Naive thymus-derived CD8-positive, alpha-beta T cell (primary cell): ENCODE results near the gene ZCCHC24. TPM values are rescaled to one million over a fixed set of nuclear protein-coding genes. Genes with fewer than 3 reads are reported as not detected.

Experiments used
- ATAC-seq, 2 donors: fragments of 150-1000 bp; cut with Tn5 transposase in 1 of 2; sonication (Bioruptor Pico), chemical (Tn5 transposase) in 1 of 2; 1 replicate in 1 of 2; 2 replicates in 1 of 2; pipeline ENCODE4 v1.10.0; 2021; ENCODE audit warnings: mild to moderate bottlenecking in 2 of 2, moderate library complexity in 2 of 2
- POLR2A ChIA-PET: fragments of 350-600 bp; sonication (Branson Sonifier 250); formaldehyde crosslinking; loops from one replicate; lab custom pipeline; 2021; ENCODE audit warnings: antibody characterized with exemption; lab: Charles Lee
- DNase-seq, 10 donors: peaks; one replicate each; pipeline versions ENCODE4 v3.0.0 to v3.0.0-alpha.2; 2020 to 2022
- H3K27ac Mint-ChIP-seq, 10 donors: one replicate each; pipeline ENCODE4 v1.8.0; 2020 to 2022; ENCODE audit warnings: mild to moderate bottlenecking in 10 of 10, mixed read lengths in 10 of 10, moderate library complexity in 4 of 10, inconsistent platforms in 1 of 10
- H3K27me3 Mint-ChIP-seq, 5 donors: one replicate each; pipeline ENCODE4 v1.8.0; 2021 to 2022; ENCODE audit warnings: mixed read lengths in 5 of 5
- H3K36me3 Mint-ChIP-seq, 3 donors: one replicate each; pipeline ENCODE4 v1.8.0; 2020 to 2022; ENCODE audit warnings: mixed read lengths in 3 of 3, mild to moderate bottlenecking in 2 of 3, inconsistent platforms in 1 of 3
- H3K4me1 Mint-ChIP-seq, 4 donors: one replicate each; pipeline ENCODE4 v1.8.0; 2021 to 2022; ENCODE audit warnings: mixed read lengths in 4 of 4
- H3K4me3 Mint-ChIP-seq, 10 donors: one replicate each; pipeline ENCODE4 v1.8.0; 2020 to 2022; ENCODE audit warnings: mild to moderate bottlenecking in 10 of 10, mixed read lengths in 10 of 10, moderate library complexity in 6 of 10, inconsistent platforms in 1 of 10
- H3K9me3 Mint-ChIP-seq, 9 donors: one replicate each; pipeline ENCODE4 v1.8.0; 2020 to 2022; ENCODE audit warnings: mixed read lengths in 9 of 9, mild to moderate bottlenecking in 3 of 9, inconsistent platforms in 1 of 9, moderate library complexity in 1 of 9
- polyA plus RNA-seq, 3 donors: library from polyadenylated mRNA; unstranded; fragments of 300-500 nt; fragmentation: Illumina TruSeq; gene quantifications; one replicate each; pipeline ENCODE4 v1.2.3, GENCODE V29; 2021
- total RNA-seq, 8 experiments: library from RNA in 2 of 8; stranded (reverse) in 2 of 8; gene quantifications; one replicate each; pipeline ENCODE4 v1.2.3 and lab custom pipeline; 2021 to 2026

ZCCHC24 gene
- total and polyA plus RNA-seq, 5 experiments from 2014 or later = 0.12 to 1.7 (median 0.65) TPM

DNA sequence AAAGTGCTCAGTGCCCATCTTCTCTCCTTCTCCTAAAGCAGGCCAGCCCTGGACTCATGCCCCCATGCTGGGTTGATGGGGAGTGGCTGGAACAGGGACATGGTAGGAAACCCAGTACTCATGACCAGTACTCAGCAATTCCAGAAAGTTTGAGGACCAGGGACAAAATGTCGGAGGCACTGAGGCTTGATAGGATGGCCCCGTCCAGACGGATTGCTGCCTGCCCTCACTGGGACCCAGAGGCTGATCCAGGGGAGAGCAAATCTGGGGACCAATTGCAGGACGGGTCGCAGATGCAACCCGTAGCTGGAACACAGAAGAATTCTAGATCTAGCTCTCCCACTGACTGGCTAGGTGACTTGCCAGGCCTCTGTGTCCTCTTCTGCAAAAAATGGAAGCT lies 5.1 kb downstream of the ZCCHC24 start:
- peaks cover 11 to 18% (median 16%) of the 10 kb centered on the region in 4 donors for H3K4me1 Mint-ChIP-seq
- peaks cover 0 to 10% (median 4%) of the 10 kb centered on the region in 5 donors for H3K27me3 Mint-ChIP-seq
- H3K9me3 Mint-ChIP-seq = no peaks in the 10 kb centered on the region
- ATAC-seq (no peak), DNase-seq (no peak)
- no peak overlapping the region for H3K4me3 Mint-ChIP-seq
- H3K36me3 Mint-ChIP-seq = no peaks in the 10 kb centered on the region
- no peak overlapping the region for H3K27ac Mint-ChIP-seq
- POLR2A ChIA-PET = no interaction called here

DNA sequence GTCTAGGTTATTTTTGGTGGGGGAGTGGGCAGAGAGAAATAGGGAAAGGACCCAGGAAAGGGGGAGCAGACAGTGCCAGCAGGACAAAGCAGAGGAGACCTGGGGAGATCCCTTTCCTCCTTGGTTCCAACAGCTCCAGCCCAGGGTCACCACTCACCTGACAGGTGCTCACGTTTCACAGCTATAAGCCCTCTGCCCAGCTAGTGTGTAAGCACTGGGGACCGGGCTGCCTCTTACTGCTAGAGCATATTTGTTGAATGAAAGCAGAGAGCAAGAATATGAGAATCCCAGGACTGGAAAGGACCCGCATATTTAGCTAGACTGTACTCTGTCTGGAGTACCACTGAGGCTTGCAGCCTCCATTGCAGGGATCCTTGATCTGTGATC lies 6.7 kb downstream of the ZCCHC24 start:
- POLR2A ChIA-PET = no interaction called here
- H3K36me3 Mint-ChIP-seq = no peaks in the 10 kb centered on the region
- H3K27me3 Mint-ChIP-seq = peaks cover 0 to 10% (median 4%) of the 10 kb centered on the region in 5 donors
- H3K27ac Mint-ChIP-seq = no peak overlapping the region
- H3K4me1 Mint-ChIP-seq = peaks cover 4 to 9% (median 8%) of the 10 kb centered on the region in 4 donors
- no peak overlapping the region for H3K4me3 Mint-ChIP-seq
- ATAC-seq (no peak), DNase-seq (no peak)
- no peaks in the 10 kb centered on the region for H3K9me3 Mint-ChIP-seq

GRCh38 chr10:79438021-79438698 lies 7.3 kb downstream of the ZCCHC24 start:
- H3K9me3 Mint-ChIP-seq = no peaks in the 10 kb centered on the region
- ATAC-seq = no peak
- peaks cover 1 to 3% (median 2%) of the 10 kb centered on the region in 4 donors for H3K4me1 Mint-ChIP-seq
- H3K36me3 Mint-ChIP-seq = no peaks in the 10 kb centered on the region
- H3K27me3 Mint-ChIP-seq = peaks cover 0 to 10% (median 4%) of the 10 kb centered on the region in 5 donors
- no peak for DNase-seq
- H3K27ac Mint-ChIP-seq = peak overlapping the region in 1 of 10 donors; percentile 20
- no peak overlapping the region for H3K4me3 Mint-ChIP-seq
- POLR2A ChIA-PET = no interaction called here

DNA sequence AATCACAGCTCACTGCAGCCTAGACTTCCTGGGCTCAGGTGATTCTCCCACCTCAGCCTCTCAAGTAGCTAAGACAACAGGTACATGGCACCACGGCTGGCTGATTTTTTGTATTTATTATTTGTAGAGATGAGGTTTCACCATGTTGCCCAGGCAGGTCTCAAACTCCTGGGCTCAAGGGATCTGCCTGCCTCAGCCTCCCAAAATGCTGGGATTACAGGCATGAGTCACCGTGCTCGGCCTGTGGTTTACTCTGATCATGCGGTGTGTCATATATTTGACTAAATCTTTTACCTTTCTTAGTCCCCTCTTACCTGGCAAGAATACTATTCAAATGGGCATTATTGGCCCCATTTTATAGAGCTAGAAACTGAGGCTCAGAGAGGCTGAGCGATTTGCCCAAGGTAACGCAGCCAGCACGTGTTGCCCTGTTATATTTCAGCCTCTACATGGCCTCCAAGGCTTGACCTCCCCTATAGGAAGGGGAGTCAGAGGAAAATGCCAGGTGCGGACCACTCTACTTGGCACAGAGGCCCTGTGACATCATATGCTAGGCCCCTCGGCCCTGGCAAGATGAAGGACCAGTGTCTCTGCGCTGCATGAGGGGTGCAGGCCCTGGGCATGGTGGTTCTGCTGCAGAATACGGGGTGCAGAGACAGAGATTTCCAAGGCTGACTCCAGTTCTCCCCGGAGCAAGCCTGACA lies 8.2 kb downstream of the ZCCHC24 start:
- Mint-ChIP-seq H3K36me3 (no peaks in the 10 kb centered on the region), H3K9me3 (no peaks in the 10 kb centered on the region), H3K4me3 (no peak overlapping the region), H3K4me1 (no peaks in the 10 kb centered on the region), H3K27me3 (peaks cover 0 to 10% (median 4%) of the 10 kb centered on the region in 5 donors), H3K27ac (peak overlapping the region in 1 of 10 donors; percentile 53)
- ATAC-seq = no peak
- POLR2A ChIA-PET = no interaction called here
- DNase-seq = no peak

DNA sequence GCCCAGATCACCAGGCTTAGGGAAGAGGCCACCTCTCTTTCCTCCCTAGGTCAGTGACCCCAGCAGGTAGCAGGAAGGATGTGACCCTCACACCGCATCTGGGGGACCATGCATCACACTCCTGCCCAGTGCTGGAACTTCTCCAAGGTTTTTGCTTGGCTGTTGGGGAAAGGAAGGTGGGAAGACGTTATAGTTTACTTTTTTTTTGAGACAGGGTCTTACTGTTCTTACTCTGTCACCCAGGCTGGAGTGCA lies 8.6 kb downstream of the ZCCHC24 start:
- POLR2A ChIA-PET = no interaction called here

GRCh38 chr10:79436066-79436849 lies 9.2 kb downstream of the ZCCHC24 start:
- Mint-ChIP-seq H3K9me3 (no peaks in the 10 kb centered on the region), H3K27ac (peak overlapping the region in 1 of 10 donors; percentile 34), H3K4me3 (no peak overlapping the region), H3K27me3 (peaks cover 0 to 10% (median 4%) of the 10 kb centered on the region in 5 donors), H3K4me1 (no peaks in the 10 kb centered on the region), H3K36me3 (no peaks in the 10 kb centered on the region)
- DNase-seq (no peak), ATAC-seq (no peak)
- POLR2A ChIA-PET = no interaction called here

More for the DNA sequence above, 8.6 kb downstream of the ZCCHC24 start:
- DNase-seq = no peak
- no peaks in the 10 kb centered on the region for H3K4me1 Mint-ChIP-seq
- H3K27me3 Mint-ChIP-seq = peaks cover 0 to 10% (median 4%) of the 10 kb centered on the region in 5 donors
- no peaks in the 10 kb centered on the region for H3K9me3 Mint-ChIP-seq
- no peak overlapping the region for H3K27ac Mint-ChIP-seq
- no peak overlapping the region for H3K4me3 Mint-ChIP-seq
- no peaks in the 10 kb centered on the region for H3K36me3 Mint-ChIP-seq
- no peak for ATAC-seq

- POLR2A ChIA-PET = no interaction called here
- no peak for DNase-seq
- H3K27ac Mint-ChIP-seq = no peak overlapping the region
- H3K4me1 Mint-ChIP-seq = no peaks in the 10 kb centered on the region
- ATAC-seq = no peak
- H3K9me3 Mint-ChIP-seq = no peaks in the 10 kb centered on the region
- H3K27me3 Mint-ChIP-seq = peaks cover 0 to 10% (median 4%) of the 10 kb centered on the region in 5 donors
- H3K36me3 Mint-ChIP-seq = no peaks in the 10 kb centered on the region
- no peak overlapping the region for H3K4me3 Mint-ChIP-seq
These were observed 10.0 kb downstream of the ZCCHC24 start for GRCh38 chr10:79435271-79436065.

- Mint-ChIP-seq H3K27me3 (peaks cover 0 to 10% (median 4%) of the 10 kb centered on the region in 5 donors), H3K4me1 (no peaks in the 10 kb centered on the region), H3K36me3 (no peaks in the 10 kb centered on the region), H3K4me3 (no peak overlapping the region), H3K9me3 (no peaks in the 10 kb centered on the region), H3K27ac (no peak overlapping the region)
- POLR2A ChIA-PET = no interaction called here
- ATAC-seq (no peak), DNase-seq (no peak)
These were observed 10.6 kb downstream of the ZCCHC24 start for GRCh38 chr10:79434821-79435251.

- peaks cover 0 to 10% (median 4%) of the 10 kb centered on the region in 5 donors for H3K27me3 Mint-ChIP-seq
- ATAC-seq (no peak), DNase-seq (no peak)
- POLR2A ChIA-PET = no interaction called here
- H3K4me1 Mint-ChIP-seq = no peaks in the 10 kb centered on the region
- H3K27ac Mint-ChIP-seq = no peak overlapping the region
- H3K4me3 Mint-ChIP-seq = no peak overlapping the region
- no peaks in the 10 kb centered on the region for H3K9me3 Mint-ChIP-seq
- no peaks in the 10 kb centered on the region for H3K36me3 Mint-ChIP-seq
These were observed 11.2 kb downstream of the ZCCHC24 start for GRCh38 chr10:79434223-79434687.

GRCh38 chr10:79433324-79434222 lies 11.9 kb downstream of the ZCCHC24 start:
- H3K4me1 Mint-ChIP-seq = no peaks in the 10 kb centered on the region
- POLR2A ChIA-PET = interaction anchor here (0.8 kb wide), 1 partner anchor 10 kb away, joined by 3 read pairs; no protein-coding TSS in a partner anchor
- H3K27me3 Mint-ChIP-seq = peaks cover 0 to 10% (median 1%) of the 10 kb centered on the region in 5 donors
- no peak for DNase-seq
- no peak overlapping the region for H3K27ac Mint-ChIP-seq
- H3K36me3 Mint-ChIP-seq = no peaks in the 10 kb centered on the region
- no peak for ATAC-seq
- H3K9me3 Mint-ChIP-seq = no peaks in the 10 kb centered on the region
- H3K4me3 Mint-ChIP-seq = no peak overlapping the region

DNA sequence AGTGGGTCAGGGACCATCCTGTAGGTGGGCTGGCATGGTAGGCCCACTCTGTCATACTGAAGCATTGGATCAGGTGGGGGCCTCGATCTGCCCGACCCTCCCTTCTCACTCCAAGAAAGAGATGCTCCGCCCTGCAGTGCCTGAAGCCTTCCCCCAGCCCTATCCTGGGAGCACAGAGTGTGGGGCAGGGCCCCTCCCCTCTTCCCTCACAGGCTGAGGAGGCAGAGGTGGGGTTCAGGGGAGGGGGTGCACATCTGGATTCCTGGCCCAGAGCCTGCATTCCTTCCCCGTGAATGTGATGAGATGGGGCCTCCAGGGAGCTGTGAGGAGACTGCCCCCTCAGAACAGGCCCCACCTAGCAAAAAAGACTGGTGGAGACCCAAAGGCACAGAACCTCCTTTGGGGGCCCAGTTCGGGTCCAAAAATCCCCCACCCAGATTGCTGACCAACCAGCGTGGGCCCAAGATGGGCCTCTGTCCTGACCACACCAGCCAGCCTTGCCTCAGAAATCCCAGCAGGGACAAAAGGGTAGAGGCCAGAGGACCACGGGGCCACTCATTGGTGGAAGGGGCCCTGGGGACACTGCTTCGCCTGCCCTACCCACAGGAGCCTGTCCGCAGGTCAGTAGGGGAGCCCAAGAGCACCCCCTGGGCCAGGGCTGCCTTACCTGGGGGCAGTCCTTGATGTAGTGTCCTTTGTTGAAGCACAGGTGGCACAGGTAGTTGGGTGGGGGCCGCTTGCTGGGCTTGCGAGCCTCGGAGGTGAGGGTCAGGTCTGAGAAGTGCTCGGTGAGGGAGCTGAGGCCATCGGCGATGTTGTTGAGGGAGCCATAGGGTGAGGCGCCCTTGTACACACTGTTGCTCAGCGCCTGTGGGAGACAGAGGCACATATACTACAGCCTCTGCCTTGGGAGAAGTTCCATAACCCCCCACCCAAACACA lies 13.3 kb downstream of the ZCCHC24 start:
- peak in 1 of 10 donors; percentile 26 for DNase-seq
- Mint-ChIP-seq H3K4me3 (no peak overlapping the region), H3K27me3 (no peaks in the 10 kb centered on the region), H3K9me3 (peaks cover 0 to 6% (median 0%) of the 10 kb centered on the region in 9 donors), H3K27ac (no peak overlapping the region), H3K36me3 (peaks cover 0 to 6% (median 0%) of the 10 kb centered on the region in 3 donors), H3K4me1 (no peaks in the 10 kb centered on the region)
- no peak for ATAC-seq
- POLR2A ChIA-PET = no interaction called here
